K562 (cell line): ENCODE results near the gene LOXHD1. TPM values are rescaled to one million over a fixed set of nuclear protein-coding genes. Genes with fewer than 3 reads are reported as not detected.
A peak's percentile ranks its signal among the peaks of the same experiment; 100 is the strongest.

ENCODE experiments used
- ATAC-seq: fragments of 200-7000 bp; cut with Tn5 transposase; 3 replicates; pipeline ENCODE4 v1.9.1; 2020; ENCODE audit warnings: moderate library complexity
- BruUV-seq: library from RNA; stranded (reverse); fragments of 400-500 nt; replicated peaks from 2 replicates; lab custom pipeline; 2021; lab: Mats Ljungman, UMichigan
- CTCF ChIA-PET: fragments of 300-600 bp; formaldehyde crosslinking; extraction: SDS; loops from one replicate; lab custom pipeline; 2021; ENCODE audit warnings: low intra/inter-chr PET ratio; lab: Yijun Ruan, JAX
- POLR2A ChIA-PET: fragments of 300-600, 350-650 bp; sonication (Branson Sonifier 250); formaldehyde crosslinking; extraction: SDS; loops from one replicate; lab custom pipeline; 2021; ENCODE audit warnings: antibody characterized with exemption, inconsistent platforms; lab: Yijun Ruan, JAX
- DNase-seq, 4 experiments: peaks; one replicate each; pipeline versions ENCODE4 v3.0.0 to v3.0.0-alpha.2; 2011 to 2018; ENCODE audit warnings: low spot score in 3 of 4, mixed read lengths in 3 of 4; ENCODE audit errors: extremely low read depth in 1 of 4
- FAIRE-seq: peaks from 2 replicates; lab custom pipeline; 2011; peaks lifted over from hg19 to GRCh38; lab: Jason Lieb, UNC
- H2AFZ ChIP-seq: 2 replicates; pipeline ENCODE4 v1.6.0; 2011; ENCODE audit warnings: low read depth, low read length, control low read depth, inconsistent platforms
- H3K27ac ChIP-seq: fragments of 200-600 bp; 3 replicates; pipeline ENCODE4 v1.8.0; 2011; ENCODE audit warnings: low read depth, mild to moderate bottlenecking, control low read depth, inconsistent platforms, low read length, moderate library complexity, mixed read lengths; ENCODE audit errors: extremely low read depth
- H3K27me3 ChIP-seq, 2 experiments: fragments of 300-600 bp in 1 of 2; 2 replicates in 1 of 2; 3 replicates in 1 of 2; pipeline versions ENCODE4 v1.6.0 to v1.8.0; 2011; ENCODE audit warnings: inconsistent platforms in 2 of 2, low read length in 2 of 2, mild to moderate bottlenecking in 1 of 2, mixed read lengths in 1 of 2, moderate library complexity in 1 of 2; ENCODE audit not compliant: control insufficient read depth in 2 of 2, insufficient read depth in 2 of 2
- H3K36me3 ChIP-seq: fragments of 300-600 bp; 3 replicates; pipeline ENCODE4 v1.8.0; 2011; ENCODE audit warnings: mild to moderate bottlenecking, low read length, inconsistent platforms; ENCODE audit not compliant: control insufficient read depth, insufficient read depth
- H3K4me1 ChIP-seq, 2 experiments: fragments of 200-600 bp in 1 of 2; replicated peaks in 1 of 2; 2 replicates in 1 of 2; 3 replicates in 1 of 2; pipeline versions ENCODE4 v1.5.1 to v1.8.0; 2011; ENCODE audit warnings: inconsistent platforms in 2 of 2, low read length in 2 of 2, mild to moderate bottlenecking in 1 of 2, mixed read lengths in 1 of 2, moderate library complexity in 1 of 2; ENCODE audit not compliant: control insufficient read depth in 2 of 2, insufficient read depth in 2 of 2
- H3K4me2 ChIP-seq: 2 replicates; pipeline ENCODE4 v1.6.1; 2011; ENCODE audit warnings: low read length, control low read depth, inconsistent platforms, mixed read lengths; ENCODE audit not compliant: insufficient read depth
- H3K4me3 ChIP-seq: fragments of 200-600 bp; sonication (generic), shearing (Covaris generic); 2 replicates; pipeline ENCODE4 v1.5.1; 2016; ENCODE audit warnings: control low read depth, inconsistent platforms
- H3K79me2 ChIP-seq: fragments of 200-600 bp; 3 replicates; pipeline ENCODE4 v1.8.0; 2011; ENCODE audit warnings: low read length, inconsistent platforms; ENCODE audit not compliant: control insufficient read depth, insufficient read depth
- H3K9ac ChIP-seq, 2 experiments: 2 replicates each; pipeline versions ENCODE4 v1.6.0 to v1.6.1; 2011; ENCODE audit warnings: low read depth in 2 of 2, low read length in 2 of 2, control low read depth in 1 of 2, inconsistent platforms in 1 of 2, mild to moderate bottlenecking in 1 of 2, mixed read lengths in 1 of 2; ENCODE audit not compliant: insufficient read depth in 1 of 2
- H3K9me1 ChIP-seq: one replicate; pipeline ENCODE4 v1.6.0; 2011; ENCODE audit warnings: inconsistent platforms, mild to moderate bottlenecking, low read length, moderate library complexity; ENCODE audit not compliant: control insufficient read depth, insufficient read depth
- H3K9me3 ChIP-seq: replicated peaks from 2 replicates; pipeline ENCODE4 v1.5.1; 2011; ENCODE audit warnings: low read depth, low read length, inconsistent platforms; ENCODE audit not compliant: control insufficient read depth, insufficient read depth
- H4K20me1 ChIP-seq: replicated peaks from 2 replicates; pipeline ENCODE4 v1.6.1; 2011; ENCODE audit warnings: low read length, inconsistent platforms, mixed read lengths; ENCODE audit not compliant: control insufficient read depth, insufficient read depth
- CTCF ChIP-seq, 3 experiments: IDR thresholded peaks in 2 of 3; conservative IDR thresholded peaks in 1 of 3; 2 replicates each; pipeline ENCODE4 v1.5.1; 2011 to 2012; ENCODE audit warnings: low read length in 3 of 3, mild to moderate bottlenecking in 3 of 3, control low read depth in 2 of 3, improper control_type of control experiment in 1 of 3, inconsistent platforms in 1 of 3, low read depth in 1 of 3, mixed read lengths in 1 of 3, moderate library complexity in 1 of 3; ENCODE audit not compliant: insufficient read depth in 2 of 3
- KDM1A ChIP-seq, 2 experiments: fragments of 450-650 bp; IDR thresholded peaks; 2 replicates each; pipeline ENCODE4 v1.6.1; 2016; ENCODE audit warnings: mild to moderate bottlenecking in 2 of 2
- MECOM ChIP-seq: fragments of 250-450 bp; sonication (Bioruptor Pico); IDR thresholded peaks from 2 replicates; pipeline ENCODE4 v1.8.0; 2022; ENCODE audit warnings: inconsistent platforms
- RAD21 ChIP-seq, 2 experiments: fragments of 250-450 bp in 1 of 2; fragments of 450-650 bp in 1 of 2; sonication (Bioruptor Pico) in 1 of 2; formaldehyde crosslinking in 1 of 2; IDR thresholded peaks in 1 of 2; conservative IDR thresholded peaks in 1 of 2; 2 replicates each; pipeline versions ENCODE4 v1.4.0 to v1.8.0; 2020 to 2022; ENCODE audit warnings: mild to moderate bottlenecking in 2 of 2, moderate library complexity in 1 of 2
- REST ChIP-seq, 2 experiments: fragments of 450-650 bp; formaldehyde crosslinking in 1 of 2; IDR thresholded peaks; 2 replicates each; pipeline versions ENCODE4 v1.4.0 to v1.6.1; 2014 to 2020; ENCODE audit warnings: mild to moderate bottlenecking in 2 of 2, borderline replicate concordance in 1 of 2, low read depth in 1 of 2
- ZNF24 ChIP-seq: fragments of 450-650 bp; IDR thresholded peaks from 2 replicates; pipeline ENCODE4 v1.6.1; 2016
- ZNF408 ChIP-seq: fragments of 250-450 bp; sonication (Bioruptor Pico); IDR thresholded peaks from 2 replicates; pipeline ENCODE4 v1.4.0; 2020; ENCODE audit warnings: low read depth, mild to moderate bottlenecking, moderate library complexity
- ZNF77 ChIP-seq: fragments of 250-450 bp; sonication (Bioruptor Pico); IDR thresholded peaks from 2 replicates; pipeline ENCODE4 v1.5.0; 2020
- WGBS: fragments of 100-300 bp; shearing (Covaris generic); methylation state at CpG from one replicate; pipeline ENCODE4 v1.1.6; 2016; ENCODE audit warnings: low coverage, mixed read lengths; ENCODE audit not compliant: insufficient coverage; ENCODE audit errors: missing lambda C conversion rate; 5-methylcytosine and 5-hydroxymethylcytosine counted together
- in situ Hi-C: fragments of 300-500 bp; cut with MboI; formaldehyde crosslinking; loops from 4 replicates; pipeline ENCODE4 v1.15.0; 2018; ENCODE audit warnings: inconsistent platforms, mixed read lengths
- intact Hi-C: fragments of 100-400 bp; cut with micrococcal nuclease; formaldehyde crosslinking; loops from 2 replicates; pipeline ENCODE4 v1.14.2; 2022
- polyA plus RNA-seq, 8 experiments: library from polyadenylated mRNA; depleted of rRNA in 4 of 8; stranded (reverse) in 5 of 8; unstranded in 3 of 8; fragments of >200 nt; fragmentation: Nextera tagmentation in 2 of 8; fragmentation: Illumina TruSeq in 1 of 8; extraction: Ambion mirVana in 2 of 8; extraction: Trizol in 1 of 8; gene quantifications; 2 replicates each; pipeline versions ENCODE4 v1.2.1 to v1.2.3, GENCODE V29; 2011 to 2014; ENCODE audit warnings: inconsistent platforms in 1 of 8, missing spikeins in 1 of 8
- total RNA-seq, 7 experiments: library from RNA; depleted of rRNA in 6 of 7; stranded (reverse); fragments of >200 nt in 6 of 7; fragmentation: Illumina TruSeq in 2 of 7; extraction: Trizol in 2 of 7; gene quantifications; 2 replicates each; pipeline versions ENCODE4 v1.2.1 to v1.2.3, GENCODE V29; 2011 to 2021; ENCODE audit warnings: low replicate concordance in 1 of 7

LOXHD1 gene
- total and polyA plus RNA-seq, 9 of the 15 experiments (the other 6 are each of a cell fraction or from before 2014, with no cell fraction given), result not detected

GRCh38 chr18:46447323-46447722 is 209.7 kb downstream of the LOXHD1 start:
- DNase-seq (no peak), ATAC-seq (no peak; the same call in 1 of the 3 replicates), FAIRE-seq (no peak)
- Histone ChIP-seq H3K9me3 (no peaks in the 10 kb centered on the region), H3K4me1 (no peaks in the 10 kb centered on the region), H4K20me1 (no peaks in the 10 kb centered on the region), H3K79me2 (no peaks in the 10 kb centered on the region), H3K9ac (no peak overlapping the region), H3K4me3 (no peak overlapping the region), H2AFZ (no peak overlapping the region), H3K27ac (no peak overlapping the region), H3K4me2 (no peak overlapping the region), H3K27me3 (no peaks in the 10 kb centered on the region; a peak in 1 of 5 replicates), H3K9me1 (no peaks in the 10 kb centered on the region), H3K36me3 (no peaks in the 10 kb centered on the region)
- 12% methylated on average over 4 of the region's 4 CpGs for WGBS
- in situ Hi-C loops (no loop called here), intact Hi-C loops (no loop called here)
- ChIA-PET CTCF (no interaction called here), POLR2A (interaction anchor here (1.4 kb wide), 1 partner anchor 10 kb away, joined by 5 read pairs; no protein-coding TSS in a partner anchor)
- TF ChIP-seq CTCF (IDR thresholded peaks at IDR 0.05 in 2 of 3, conservative IDR thresholded peaks at IDR 0.05 in 1 of 3; ENCODE audit: insufficient read depth in 2 of 3, low read depth in 1 of 3, low read length in 3 of 3) (peak in 1 of 3 experiments; percentile 23; a peak in 2 of 6 replicates), KDM1A (IDR thresholded peaks at IDR 0.05) (no peak), ZNF24 (no peak), ZNF77 (CRISPR knock-in tag) (no peak), REST (IDR thresholded peaks at IDR 0.05; ENCODE audit: borderline replicate concordance) (peak; percentile 19; the same call in 1 of the 2 replicates), REST (CRISPR knock-in tag; IDR thresholded peaks at IDR 0.05; ENCODE audit: low read depth) (no peak), RAD21 (CRISPR knock-in tag; conservative IDR thresholded peaks at IDR 0.05 in 1 of 2, IDR thresholded peaks at IDR 0.05 in 1 of 2) (peak; percentile 18 to 38; a peak in 2 of 4 replicates), MECOM (CRISPR knock-in tag) (no peak), ZNF408 (CRISPR knock-in tag) (no peak)
- no TSS peak for BruUV-seq
